H1 (cell line): ENCODE data around the gene IQCN. TPM values are rescaled to one million over a fixed set of nuclear protein-coding genes. Genes with fewer than 3 reads are reported as not detected.
A peak's percentile ranks its signal among the peaks of the same experiment; 100 is the strongest.

ENCODE experiments used
- CTCF ChIA-PET: fragments of 300-600 bp; sonication (Branson Sonifier 250); formaldehyde crosslinking; loops from one replicate; lab custom pipeline; 2021; ENCODE audit not compliant: partially characterized antibody; lab: Charles Lee
- POLR2A ChIA-PET: fragments of 300-600 bp; sonication (Branson Sonifier 250); formaldehyde crosslinking; loops from one replicate; lab custom pipeline; 2021; ENCODE audit warnings: inconsistent platforms; ENCODE audit not compliant: partially characterized antibody; lab: Charles Lee
- DNase-seq, 2 experiments: peaks; one replicate each; pipeline versions ENCODE4 v3.0.0 to v3.0.0-alpha.2; 2010 to 2022; ENCODE audit warnings: low spot score in 2 of 2, low read depth in 1 of 2, mixed read lengths in 1 of 2
- FAIRE-seq: peaks from 2 replicates; lab custom pipeline; 2011; peaks lifted over from hg19 to GRCh38; lab: Jason Lieb, UNC
- H2AFZ ChIP-seq: 2 replicates; pipeline ENCODE4 v1.8.1; 2012; ENCODE audit warnings: low read length, inconsistent platforms
- H2AK5ac ChIP-seq: 2 replicates; pipeline ENCODE4 v1.6.1; 2013; ENCODE audit warnings: low read depth, low read length
- H2BK120ac ChIP-seq: replicated peaks from 2 replicates; pipeline ENCODE3; 2013; ENCODE audit warnings: low read depth, low read length, inconsistent platforms
- H2BK12ac ChIP-seq: 2 replicates; pipeline ENCODE4 v1.6.1; 2013; ENCODE audit warnings: low read depth, low read length
- H2BK15ac ChIP-seq: 2 replicates; pipeline ENCODE4 v1.6.1; 2013; ENCODE audit warnings: low read length
- H2BK20ac ChIP-seq: 2 replicates; pipeline ENCODE4 v1.6.1; 2013; ENCODE audit warnings: low read length
- H2BK5ac ChIP-seq: 2 replicates; pipeline ENCODE4 v1.6.1; 2013; ENCODE audit warnings: low read depth, low read length
- H3K14ac ChIP-seq: 2 replicates; pipeline ENCODE4 v1.6.1; 2013; ENCODE audit warnings: inconsistent platforms; ENCODE audit not compliant: insufficient read length
- H3K18ac ChIP-seq: 2 replicates; pipeline ENCODE4 v1.6.1; 2013; ENCODE audit warnings: low read length; ENCODE audit errors: extremely low read depth
- H3K23ac ChIP-seq: 2 replicates; pipeline ENCODE4 v1.6.1; 2013; ENCODE audit warnings: inconsistent platforms; ENCODE audit not compliant: insufficient read length
- H3K23me2 ChIP-seq: 2 replicates; pipeline ENCODE4 v1.6.1; 2013; ENCODE audit warnings: low read depth, low read length
- H3K27ac ChIP-seq: 2 replicates; pipeline ENCODE4 v1.6.1; 2011; ENCODE audit warnings: low read depth, low read length, inconsistent platforms
- H3K27me3 ChIP-seq, 4 experiments: replicated peaks in 1 of 4; 1 replicate in 1 of 4; 2 replicates in 3 of 4; pipeline versions ENCODE4 v1.6.1 to v1.8.1; 2011 to 2013; ENCODE audit warnings: low read length in 3 of 4, mild to moderate bottlenecking in 3 of 4, inconsistent platforms in 2 of 4, mixed read lengths in 2 of 4, moderate library complexity in 1 of 4; ENCODE audit not compliant: control insufficient read depth in 3 of 4, insufficient read depth in 3 of 4; ENCODE audit errors: extremely low read depth in 1 of 4
- H3K36me3 ChIP-seq, 4 experiments: 2 replicates each; pipeline versions ENCODE4 v1.6.1 to v1.8.1; 2011 to 2013; ENCODE audit warnings: mild to moderate bottlenecking in 4 of 4, low read length in 3 of 4, moderate library complexity in 2 of 4, control low read depth in 1 of 4, inconsistent platforms in 1 of 4; ENCODE audit not compliant: insufficient read depth in 4 of 4, control insufficient read depth in 2 of 4
- H3K4ac ChIP-seq: replicated peaks from 2 replicates; pipeline ENCODE3; 2013; ENCODE audit warnings: low read length, low read depth, mixed read lengths, inconsistent platforms; ENCODE audit not compliant: insufficient read length
- H3K4me1 ChIP-seq, 4 experiments: replicated peaks in 1 of 4; 1 replicate in 1 of 4; 2 replicates in 3 of 4; pipeline versions ENCODE4 v1.6.1 to v1.8.1; 2011 to 2013; ENCODE audit warnings: low read length in 3 of 4, inconsistent platforms in 2 of 4, mixed read lengths in 1 of 4; ENCODE audit not compliant: insufficient read depth in 4 of 4, control insufficient read depth in 3 of 4
- H3K4me2 ChIP-seq, 2 experiments: 2 replicates each; pipeline versions ENCODE4 v1.6.1 to v1.8.1; 2011 to 2013; ENCODE audit warnings: low read depth in 2 of 2, low read length in 2 of 2, control low read depth in 1 of 2, inconsistent platforms in 1 of 2, mild to moderate bottlenecking in 1 of 2; ENCODE audit not compliant: insufficient read depth in 1 of 2
- H3K4me3 ChIP-seq, 4 experiments: fragments of 200-600, 300-600 bp in 1 of 4; sonication (generic), shearing (Covaris generic), sonication (Bioruptor Twin) in 1 of 4; 2 replicates each; pipeline versions ENCODE4 v1.5.1 to v1.8.1; 2011 to 2016; ENCODE audit warnings: low read length in 4 of 4, low read depth in 3 of 4, control low read depth in 2 of 4, inconsistent platforms in 2 of 4, mild to moderate bottlenecking in 2 of 4, mixed read lengths in 1 of 4, moderate library complexity in 1 of 4; ENCODE audit not compliant: insufficient read depth in 2 of 4; ENCODE audit errors: extremely low read depth in 1 of 4
- H3K56ac ChIP-seq: replicated peaks from 2 replicates; pipeline ENCODE3; 2013; ENCODE audit warnings: low read depth, mild to moderate bottlenecking, mixed read lengths, low read length, inconsistent platforms; ENCODE audit not compliant: insufficient read length
- H3K79me1 ChIP-seq: 2 replicates; pipeline ENCODE4 v1.6.1; 2013; ENCODE audit warnings: low read depth, low read length, control low read depth
- H3K79me2 ChIP-seq, 2 experiments: 2 replicates each; pipeline versions ENCODE4 v1.6.1 to v1.8.1; 2012 to 2013; ENCODE audit warnings: low read length in 2 of 2, mild to moderate bottlenecking in 2 of 2, inconsistent platforms in 1 of 2; ENCODE audit not compliant: insufficient read depth in 2 of 2, control insufficient read depth in 1 of 2
- H3K9ac ChIP-seq, 4 experiments: replicated peaks in 1 of 4; 1 replicate in 1 of 4; 2 replicates in 3 of 4; pipeline versions ENCODE4 v1.6.1 to v1.8.1; 2011 to 2013; ENCODE audit warnings: low read depth in 3 of 4, low read length in 3 of 4, control low read depth in 2 of 4, mild to moderate bottlenecking in 2 of 4, moderate library complexity in 2 of 4, inconsistent platforms in 1 of 4; ENCODE audit errors: extremely low read depth in 1 of 4
- H3K9me3 ChIP-seq, 2 experiments: 2 replicates each; pipeline versions ENCODE4 v1.6.1 to v1.8.1; 2012 to 2013; ENCODE audit warnings: mild to moderate bottlenecking in 2 of 2, moderate library complexity in 2 of 2, control low read depth in 1 of 2, inconsistent platforms in 1 of 2, low read depth in 1 of 2, low read length in 1 of 2, mixed read lengths in 1 of 2; ENCODE audit not compliant: insufficient read depth in 2 of 2
- H4K20me1 ChIP-seq, 2 experiments: replicated peaks in 1 of 2; 2 replicates each; pipeline versions ENCODE3 to v1.8.1; 2011 to 2013; ENCODE audit warnings: inconsistent platforms in 2 of 2, low read length in 2 of 2, mild to moderate bottlenecking in 1 of 2; ENCODE audit not compliant: insufficient read depth in 2 of 2, control insufficient read depth in 1 of 2
- H4K5ac ChIP-seq: 2 replicates; pipeline ENCODE4 v1.6.1; 2013; ENCODE audit warnings: low read length, low read depth, mixed read lengths, inconsistent platforms; ENCODE audit not compliant: insufficient read length
- H4K8ac ChIP-seq: 2 replicates; pipeline ENCODE4 v1.8.0; 2013; ENCODE audit warnings: mild to moderate bottlenecking, moderate library complexity, low read length, inconsistent platforms; ENCODE audit not compliant: insufficient read depth; ENCODE audit errors: extremely low read depth
- H4K91ac ChIP-seq: replicated peaks from 2 replicates; pipeline ENCODE3; 2013; ENCODE audit warnings: low read length, mixed read lengths, inconsistent platforms; ENCODE audit not compliant: insufficient read length
- CEBPB ChIP-seq: IDR thresholded peaks from 2 replicates; pipeline ENCODE4 v1.6.1; 2012; ENCODE audit warnings: low read depth, low read length
- EZH2 ChIP-seq: fragments of 200-600 bp; sonication (generic); IDR thresholded peaks from 2 replicates; pipeline ENCODE4 v1.7.1; 2012; ENCODE audit warnings: low read depth, mild to moderate bottlenecking, moderate library complexity, low read length, inconsistent platforms; ENCODE audit not compliant: severe bottlenecking
- RNF2 ChIP-seq: fragments of 200-900, 300-1000 bp; sonication (generic); IDR thresholded peaks from 2 replicates; pipeline ENCODE4 v1.7.1; 2016; ENCODE audit warnings: borderline replicate concordance, low read depth, mild to moderate bottlenecking, antibody characterized with exemption, low read length; ENCODE audit not compliant: poor library complexity, severe bottlenecking; ENCODE audit errors: missing control alignments
- SUZ12 ChIP-seq: fragments of 200-600 bp; sonication (generic); IDR thresholded peaks from 2 replicates; pipeline ENCODE4 v1.6.1; 2012; ENCODE audit warnings: mild to moderate bottlenecking, inconsistent platforms, low read length, moderate library complexity, mixed read lengths
- WGBS, 2 experiments: shearing (Covaris generic) in 1 of 2; methylation state at CpG; one replicate each; pipeline versions ENCODE4 v1.1.6 to v1.1.7; 2013 to 2015; ENCODE audit warnings: low lambda C conversion rate in 2 of 2, mixed read lengths in 2 of 2, inconsistent platforms in 1 of 2, low coverage in 1 of 2, missing lambda C conversion rate in 1 of 2; ENCODE audit not compliant: insufficient replicate concordance in 2 of 2, insufficient coverage in 1 of 2, insufficient read length in 1 of 2; ENCODE audit errors: extremely low coverage in 1 of 2, missing lambda C conversion rate in 1 of 2; 5-methylcytosine and 5-hydroxymethylcytosine counted together
- polyA plus RNA-seq, 7 experiments: library from polyadenylated mRNA; depleted of rRNA in 3 of 7; stranded (reverse) in 5 of 7; unstranded in 2 of 7; fragments of >200 nt in 5 of 7; fragments of 200-250 nt in 2 of 7; gene quantifications; 1 replicate in 5 of 7; 2 replicates in 1 of 7; 4 replicates in 1 of 7; pipeline versions ENCODE4 v1.2.1 to v1.2.3, GENCODE V29; 2011 to 2013; ENCODE audit warnings: missing spikeins in 2 of 7, mixed read lengths in 2 of 7
- total RNA-seq: library from RNA; stranded (reverse); fragmentation: NEBNext Ultra II Directional; extraction: Animal tissue kit (Norgen Biotek cat#: 25700); gene quantifications from 2 replicates; pipeline ENCODE4 v1.2.1, GENCODE V29; 2021

IQCN gene
- total and polyA plus RNA-seq, 2 of the 8 experiments (the other 6 are each of a cell fraction or from before 2014, with no cell fraction given), result 0.36 to 1.0 TPM

DNA sequence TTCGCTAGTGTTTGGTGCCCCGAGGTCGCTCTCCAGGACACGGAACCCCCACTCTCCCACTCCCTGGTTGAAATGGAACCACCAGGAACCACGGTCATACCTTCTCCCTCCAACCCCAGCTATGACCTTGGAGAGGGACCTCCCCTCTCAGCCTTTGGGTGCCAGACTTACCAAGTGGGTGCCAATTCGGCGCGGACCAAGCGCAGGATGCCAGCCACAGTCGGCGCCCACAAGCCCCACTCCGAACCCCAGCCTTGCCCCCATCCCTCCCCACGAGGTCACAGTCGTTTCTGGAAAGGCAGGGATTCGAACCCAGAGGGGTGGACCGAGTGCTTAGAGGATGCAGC is 48.9 kb downstream of the IQCN start:
- Histone ChIP-seq H3K79me2 (no peaks in the 10 kb centered on the region), H3K18ac (peak overlapping the region; percentile 48), H4K20me1 (no peaks in the 10 kb centered on the region), H2AK5ac (no peak overlapping the region), H2BK12ac (peak overlapping the region; percentile 29; the same call in 1 of the 2 replicates), H3K9me3 (no peaks in the 10 kb centered on the region), H3K23ac (no peak overlapping the region), H4K8ac (peak overlapping the region; percentile 36; the same call in 1 of the 2 replicates), H2BK15ac (peak overlapping the region; percentile 6; the same call in 1 of the 2 replicates), H3K4me2 (peak overlapping the region; percentile 72 to 98), H3K36me3 (no peaks in the 10 kb centered on the region), H3K14ac (no peak overlapping the region), H2BK20ac (0 out of 2 replicates have a peak overlapping the region, but pooled peaks have one; percentile 34), H3K27ac (no peak overlapping the region), H3K4me1 (peaks cover 0 to 18% (median 13%) of the 10 kb centered on the region in 4 experiments; a peak in 6 of 7 replicates), H3K4ac (no peak overlapping the region), H3K4me3 (peak overlapping the region in 2 of 4 experiments; percentile 40 to 72; a peak in 3 of 8 replicates), H3K56ac (no peak overlapping the region), H4K91ac (no peak overlapping the region), H2AFZ (no peak overlapping the region), H4K5ac (no peak overlapping the region), H3K9ac (no peak overlapping the region), H3K79me1 (no peaks in the 10 kb centered on the region), H2BK5ac (no peak overlapping the region), H3K23me2 (peaks cover 13% of the 10 kb centered on the region), H3K27me3 (peaks cover 10 to 23% (median 17%) of the 10 kb centered on the region in 4 experiments), H2BK120ac (no peak overlapping the region)
- FAIRE-seq (no peak), DNase-seq (no peak)
- TF ChIP-seq SUZ12 (peak; percentile 73), RNF2 (peak; percentile 13), CEBPB (no peak), EZH2 (peak; percentile 72)
- ChIA-PET CTCF (interaction anchor here (0.6 to 2.3 kb wide), 7 partner anchors 10 to 97 kb away, joined by 3 to 15 read pairs (median 4); partner anchors contain the start of gene LSM4), POLR2A (interaction anchor here (1.0 to 3.0 kb wide), 5 partner anchors 8 to 97 kb away, joined by 4 to 18 read pairs (median 9); partner anchors contain the start of genes JUND and LSM4)
- WGBS, 2 experiments, result 41% methylated on average over 16 of the region's 16 CpGs; no CpG with 5 or more reads in 1 of the 2 experiments
